OCI-LY7 (cell line): Measurements from ENCODE around the gene DNAJC18. TPM values are rescaled to one million over a fixed set of nuclear protein-coding genes. Genes with fewer than 3 reads are reported as not detected.
A peak's percentile ranks its signal among the peaks of the same experiment; 100 is the strongest.

ENCODE experiments used
- BruUV-seq: library from RNA; stranded (reverse); fragments of 400-500 nt; replicated peaks from 2 replicates; lab custom pipeline; 2021; lab: Mats Ljungman, UMichigan
- CTCF ChIA-PET: fragments of 300-600 bp; sonication (Branson Sonifier 250); formaldehyde crosslinking; loops from one replicate; lab custom pipeline; 2022; ENCODE audit warnings: antibody characterized with exemption; ENCODE audit not compliant: unreplicated experiment; lab: Charles Lee
- POLR2A ChIA-PET: fragments of 300-600 bp; sonication (Branson Sonifier 250); formaldehyde crosslinking; loops from one replicate; lab custom pipeline; 2022; ENCODE audit warnings: antibody characterized with exemption; lab: Charles Lee
- DNase-seq: peaks from one replicate; pipeline ENCODE4 v3.0.0-alpha.2; 2015; ENCODE audit warnings: low spot score
- H2AFZ ChIP-seq: fragments of 200-600 bp; sonication (generic), shearing (Covaris generic); 2 replicates; pipeline ENCODE4 v1.6.1; 2014; ENCODE audit warnings: mild to moderate bottlenecking, antibody characterized with exemption, low read length, moderate library complexity
- H3K27ac ChIP-seq: fragments of 200-600 bp; sonication (generic); 2 replicates; pipeline ENCODE4 v1.5.1; 2014; ENCODE audit warnings: mixed run types, low read depth, mild to moderate bottlenecking, moderate library complexity, low read length, inconsistent platforms; ENCODE audit not compliant: poor library complexity, severe bottlenecking
- H3K36me3 ChIP-seq: fragments of 200-600 bp; sonication (generic); 2 replicates; pipeline ENCODE4 v1.6.1; 2014; ENCODE audit warnings: mild to moderate bottlenecking, antibody characterized with exemption, low read length, moderate library complexity, mixed read lengths; ENCODE audit not compliant: insufficient read depth
- H3K4me1 ChIP-seq: fragments of 200-600 bp; sonication (generic); 2 replicates; pipeline ENCODE4 v1.5.1; 2014; ENCODE audit warnings: mild to moderate bottlenecking, low read length; ENCODE audit not compliant: insufficient read depth, poor library complexity, severe bottlenecking
- H3K4me2 ChIP-seq: fragments of 200-600 bp; sonication (generic); 2 replicates; pipeline ENCODE4 v1.6.1; 2014; ENCODE audit warnings: mild to moderate bottlenecking, low read length
- H3K4me3 ChIP-seq: fragments of 200-600 bp; sonication (generic); 2 replicates; pipeline ENCODE4 v1.5.1; 2014; ENCODE audit warnings: mild to moderate bottlenecking, low read depth, low read length; ENCODE audit not compliant: poor library complexity, severe bottlenecking
- H3K79me2 ChIP-seq: fragments of 200-600 bp; sonication (generic); 2 replicates; pipeline ENCODE4 v1.6.1; 2016; ENCODE audit warnings: low read depth, mild to moderate bottlenecking, low read length, moderate library complexity, mixed read lengths; ENCODE audit not compliant: insufficient read depth
- H3K9me2 ChIP-seq: fragments of 200-600 bp; sonication (generic); 2 replicates; pipeline ENCODE4 v1.6.1; 2016; ENCODE audit warnings: mild to moderate bottlenecking, low read length, mixed read lengths; ENCODE audit not compliant: insufficient read depth
- H3K9me3 ChIP-seq: fragments of 200-600 bp; sonication (generic); 2 replicates; pipeline ENCODE4 v1.6.1; 2014; ENCODE audit warnings: mild to moderate bottlenecking, mixed run types, low read length, mixed read lengths
- H4K20me1 ChIP-seq: fragments of 200-600 bp; sonication (generic); 2 replicates; pipeline ENCODE4 v1.6.1; 2014; ENCODE audit warnings: mild to moderate bottlenecking, antibody characterized with exemption, low read length, moderate library complexity, mixed read lengths; ENCODE audit not compliant: insufficient read depth
- EZH2phosphoT487 ChIP-seq: fragments of 200-600 bp; sonication (generic); IDR thresholded peaks from 2 replicates; pipeline ENCODE4 v1.6.1; 2018; ENCODE audit warnings: low read depth, borderline replicate concordance, mild to moderate bottlenecking, mixed run types, antibody characterized with exemption, low read length, moderate library complexity, mixed read lengths
- intact Hi-C: fragments of 100-400 bp; cut with micrococcal nuclease; formaldehyde crosslinking; loops from one replicate; pipeline ENCODE4 v1.10.0; 2022; ENCODE audit not compliant: unreplicated experiment
- total RNA-seq, 2 experiments: library from RNA; depleted of rRNA in 1 of 2; stranded (reverse); fragments of >200 nt in 1 of 2; shearing (Covaris generic) in 1 of 2; gene quantifications; 2 replicates each; pipeline ENCODE4 v1.2.3, GENCODE V29; 2014 to 2022
- TF ChIP-seq, protein P1 (sequence below): fragments of 200-600 bp; sonication (generic); conservative IDR thresholded peaks from 2 replicates; pipeline ENCODE4 v1.5.1; 2014; ENCODE audit warnings: mild to moderate bottlenecking, antibody characterized with exemption, low read length, moderate library complexity, mixed read lengths

DNAJC18 gene
- total RNA-seq, 2 experiments from 2014 or later = 1.2 to 12.6 TPM

DNA sequence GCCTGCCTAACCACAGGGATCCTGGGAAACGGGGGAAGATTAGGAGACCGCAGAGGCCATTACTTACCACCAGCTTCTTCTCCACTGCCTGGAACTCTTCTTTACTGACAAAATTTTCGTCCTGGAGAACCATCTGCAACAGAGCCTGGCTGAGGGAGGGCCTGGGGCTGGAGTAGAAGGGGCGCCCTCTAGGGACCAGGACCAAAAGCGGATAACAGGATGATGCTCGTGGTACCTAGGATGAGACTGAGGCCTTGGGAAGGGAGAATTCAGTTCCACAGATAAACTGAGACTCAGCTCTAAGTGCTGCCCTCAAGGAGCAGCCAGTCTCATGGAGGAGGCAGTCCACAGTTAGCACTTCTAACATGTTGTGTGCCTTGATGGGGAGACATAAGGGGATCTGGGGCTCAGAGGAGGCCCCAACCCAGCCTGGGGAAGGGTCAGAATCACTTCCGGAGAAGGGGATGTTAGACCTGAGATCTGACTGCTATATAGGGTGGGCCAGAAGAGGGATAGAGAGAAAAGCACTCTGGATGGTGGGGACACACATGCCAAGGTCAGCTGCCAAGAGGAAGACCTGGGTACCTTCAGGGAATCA, 36.7 kb downstream of the DNAJC18 start:
- no TSS peak for BruUV-seq
- peak overlapping the region; percentile 71 for H3K4me3 ChIP-seq
- H3K4me1 ChIP-seq = peaks cover 33% of the 10 kb centered on the region
- H3K79me2 ChIP-seq = no peaks in the 10 kb centered on the region
- TF ChIP-seq, protein P1, sequence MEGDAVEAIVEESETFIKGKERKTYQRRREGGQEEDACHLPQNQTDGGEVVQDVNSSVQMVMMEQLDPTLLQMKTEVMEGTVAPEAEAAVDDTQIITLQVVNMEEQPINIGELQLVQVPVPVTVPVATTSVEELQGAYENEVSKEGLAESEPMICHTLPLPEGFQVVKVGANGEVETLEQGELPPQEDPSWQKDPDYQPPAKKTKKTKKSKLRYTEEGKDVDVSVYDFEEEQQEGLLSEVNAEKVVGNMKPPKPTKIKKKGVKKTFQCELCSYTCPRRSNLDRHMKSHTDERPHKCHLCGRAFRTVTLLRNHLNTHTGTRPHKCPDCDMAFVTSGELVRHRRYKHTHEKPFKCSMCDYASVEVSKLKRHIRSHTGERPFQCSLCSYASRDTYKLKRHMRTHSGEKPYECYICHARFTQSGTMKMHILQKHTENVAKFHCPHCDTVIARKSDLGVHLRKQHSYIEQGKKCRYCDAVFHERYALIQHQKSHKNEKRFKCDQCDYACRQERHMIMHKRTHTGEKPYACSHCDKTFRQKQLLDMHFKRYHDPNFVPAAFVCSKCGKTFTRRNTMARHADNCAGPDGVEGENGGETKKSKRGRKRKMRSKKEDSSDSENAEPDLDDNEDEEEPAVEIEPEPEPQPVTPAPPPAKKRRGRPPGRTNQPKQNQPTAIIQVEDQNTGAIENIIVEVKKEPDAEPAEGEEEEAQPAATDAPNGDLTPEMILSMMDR = peak; percentile 88
- TF ChIP-seq EZH2phosphoT487 = no peak
- no peaks in the 10 kb centered on the region for H3K9me2 ChIP-seq
- intact Hi-C loops = loop anchor here (10.0 kb wide), 1 partner anchor 208 kb away; the partner anchor contains the start of gene SIL1
- no peaks in the 10 kb centered on the region for H3K9me3 ChIP-seq
- peak overlapping the region; percentile 98 for H3K4me2 ChIP-seq
- peak overlapping the region; percentile 83 for H3K27ac ChIP-seq
- peaks cover 6% of the 10 kb centered on the region; the same call in 1 of the 2 replicates for H3K36me3 ChIP-seq
- CTCF ChIA-PET = interaction anchor here (3.1 kb wide), 1 partner anchor 11 kb away, joined by 12 read pairs; no protein-coding TSS in a partner anchor
- DNase-seq = peak; percentile 50
- POLR2A ChIA-PET = interaction anchor here (0.8 to 1.7 kb wide), 4 partner anchors 12 to 152 kb away, joined by 3 to 7 read pairs (median 4); partner anchors contain the start of gene MATR3
- no peak overlapping the region for H2AFZ ChIP-seq
- no peaks in the 10 kb centered on the region for H4K20me1 ChIP-seq

DNA sequence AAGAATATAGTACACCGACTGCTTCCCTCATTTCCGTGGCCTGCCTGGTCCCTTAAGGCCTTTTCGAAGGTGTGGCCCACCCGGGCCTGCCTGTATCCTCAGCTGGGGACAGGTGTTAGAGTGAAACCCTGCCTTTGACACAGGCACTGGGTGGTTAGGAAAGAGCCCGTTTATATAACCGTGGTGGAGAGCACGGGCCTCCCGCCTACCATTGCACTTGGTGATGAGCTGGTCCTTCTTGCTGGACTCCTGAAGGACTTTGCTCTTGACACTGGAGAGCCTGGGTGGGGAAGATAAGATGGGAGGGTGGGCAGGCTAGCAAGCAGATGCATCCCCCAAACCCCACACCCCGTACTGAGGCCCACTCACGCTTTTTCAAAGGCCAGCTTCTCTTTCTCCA, 37.8 kb downstream of the DNAJC18 start:
- peaks cover 30% of the 10 kb centered on the region for H3K4me1 ChIP-seq
- H3K36me3 ChIP-seq = peaks cover 8% of the 10 kb centered on the region
- BruUV-seq = no TSS peak
- no peak overlapping the region for H3K4me2 ChIP-seq
- H4K20me1 ChIP-seq = no peaks in the 10 kb centered on the region
- ChIA-PET CTCF (interaction anchor here (3.1 kb wide), 1 partner anchor 10 kb away, joined by 12 read pairs; no protein-coding TSS in a partner anchor), POLR2A (interaction anchor here (0.5 kb wide), 1 partner anchor 108 kb away, joined by 3 read pairs; no protein-coding TSS in a partner anchor)
- H2AFZ ChIP-seq = no peak overlapping the region
- H3K4me3 ChIP-seq = no peak overlapping the region
- H3K9me3 ChIP-seq = no peaks in the 10 kb centered on the region
- no peak overlapping the region for H3K27ac ChIP-seq
- no peaks in the 10 kb centered on the region for H3K79me2 ChIP-seq
- no peaks in the 10 kb centered on the region for H3K9me2 ChIP-seq
- intact Hi-C loops = loop anchor here (10.0 kb wide), 1 partner anchor 207 kb away; the partner anchor contains the start of gene SIL1
- DNase-seq = no peak
- TF ChIP-seq, protein P1 = no peak
- TF ChIP-seq EZH2phosphoT487 = no peak
